HCT116 (cell line): Measurements from ENCODE around the gene FAM228A. TPM values are rescaled to one million over a fixed set of nuclear protein-coding genes. Genes with fewer than 3 reads are reported as not detected.

Source experiments
- ATAC-seq: fragments of 200-7000 bp; cut with Tn5 transposase; 2 replicates; pipeline ENCODE4 v1.9.1; 2020; ENCODE audit warnings: mild to moderate bottlenecking, moderate library complexity
- BruUV-seq: library from RNA; stranded (reverse); fragments of 400-500 nt; replicated peaks from 2 replicates; lab custom pipeline; 2021; lab: Mats Ljungman, UMichigan
- CTCF ChIA-PET: fragments of 300-600 bp; sonication (Branson Sonifier 250); formaldehyde crosslinking; loops from one replicate; lab custom pipeline; 2021; ENCODE audit warnings: antibody characterized with exemption; lab: Charles Lee
- POLR2A ChIA-PET: fragments of 300-600, 350-600 bp; sonication (Branson Sonifier 250); formaldehyde crosslinking; loops from one replicate; lab custom pipeline; 2021; ENCODE audit warnings: antibody characterized with exemption; lab: Charles Lee
- RAD21 ChIA-PET, 2 experiments: fragments of 300-600 bp; sonication (Branson Sonifier 250); formaldehyde crosslinking; loops; one replicate each; lab custom pipeline; 2023; ENCODE audit warnings: low total read pairs in 2 of 2; ENCODE audit not compliant: uncharacterized antibody in 2 of 2, unreplicated experiment in 2 of 2, low non-redundant PET in 1 of 2; lab: Charles Lee
- DNase-seq: peaks from one replicate; pipeline ENCODE4 v3.0.0-alpha.2; 2010; ENCODE audit warnings: low read depth, low spot score
- H2AFZ ChIP-seq: fragments of 200-600 bp; shearing (Covaris generic), sonication (generic); 2 replicates; pipeline ENCODE4 v1.6.1; 2017; ENCODE audit warnings: low read depth, mixed run types, mixed read lengths, antibody characterized with exemption, low read length; ENCODE audit not compliant: poor library complexity, severe bottlenecking
- H3K27ac ChIP-seq: 2 replicates; pipeline ENCODE4 v1.5.1; 2012; ENCODE audit warnings: low read depth, low read length
- H3K27me3 ChIP-seq: fragments of 200-600 bp; sonication (generic); 2 replicates; pipeline ENCODE4 v1.6.1; 2016; ENCODE audit warnings: mixed run types, low read length, mixed read lengths; ENCODE audit not compliant: insufficient read depth
- H3K36me3 ChIP-seq, 2 experiments: fragments of 200-500 bp in 1 of 2; fragments of 200-600 bp in 1 of 2; sonication (Bioruptor generic) in 1 of 2; sonication (generic) in 1 of 2; 2 replicates each; pipeline versions ENCODE4 v1.5.1 to v1.6.1; 2014 to 2016; ENCODE audit warnings: low read length in 2 of 2, inconsistent platforms in 1 of 2, mixed read lengths in 1 of 2, mixed run types in 1 of 2; ENCODE audit not compliant: insufficient read depth in 2 of 2, control insufficient read depth in 1 of 2
- H3K4me1 ChIP-seq, 2 experiments: fragments of 200-600 bp in 1 of 2; sonication (generic) in 1 of 2; 2 replicates each; pipeline versions ENCODE4 v1.5.1 to v1.6.1; 2012 to 2017; ENCODE audit warnings: low read length in 2 of 2, inconsistent platforms in 1 of 2, mild to moderate bottlenecking in 1 of 2, mixed read lengths in 1 of 2, mixed run types in 1 of 2, moderate library complexity in 1 of 2; ENCODE audit not compliant: insufficient read depth in 2 of 2, control insufficient read depth in 1 of 2
- H3K4me2 ChIP-seq: fragments of 200-600 bp; sonication (generic); 2 replicates; pipeline ENCODE4 v1.6.1; 2017; ENCODE audit warnings: mixed run types, low read length, mixed read lengths
- H3K4me3 ChIP-seq, 2 experiments: fragments of 200-600 bp in 1 of 2; sonication (generic) in 1 of 2; replicated peaks in 1 of 2; 2 replicates each; pipeline ENCODE4 v1.5.1; 2011 to 2016; ENCODE audit warnings: low read length in 2 of 2, control low read depth in 1 of 2, low read depth in 1 of 2, mild to moderate bottlenecking in 1 of 2, mixed read lengths in 1 of 2, mixed run types in 1 of 2
- H3K79me2 ChIP-seq: fragments of 200-600 bp; sonication (generic); 2 replicates; pipeline ENCODE4 v1.6.1; 2017; ENCODE audit warnings: mild to moderate bottlenecking, mixed run types, low read length, moderate library complexity, mixed read lengths; ENCODE audit not compliant: insufficient read depth
- H3K9ac ChIP-seq: fragments of 200-600 bp; sonication (generic); 2 replicates; pipeline ENCODE4 v1.6.1; 2016; ENCODE audit warnings: low read length, mixed read lengths
- H3K9me2 ChIP-seq: fragments of 200-600 bp; sonication (generic), shearing (Covaris generic); 2 replicates; pipeline ENCODE4 v1.6.1; 2017; ENCODE audit warnings: mixed run types, mild to moderate bottlenecking, moderate library complexity; ENCODE audit not compliant: insufficient read depth
- H3K9me3 ChIP-seq, 2 experiments: fragments of 200-500 bp in 1 of 2; fragments of 200-600 bp in 1 of 2; sonication (Bioruptor generic) in 1 of 2; sonication (generic) in 1 of 2; 2 replicates each; pipeline ENCODE4 v1.6.1; 2014 to 2017; ENCODE audit warnings: low read length in 2 of 2, mixed read lengths in 2 of 2, inconsistent platforms in 1 of 2, low read depth in 1 of 2, mild to moderate bottlenecking in 1 of 2, mixed run types in 1 of 2, moderate library complexity in 1 of 2; ENCODE audit not compliant: control insufficient read depth in 1 of 2, insufficient read depth in 1 of 2
- H4K20me1 ChIP-seq: fragments of 200-600 bp; sonication (generic), shearing (Covaris generic); 2 replicates; pipeline ENCODE4 v1.6.1; 2017; ENCODE audit warnings: mixed run types, mild to moderate bottlenecking, moderate library complexity; ENCODE audit not compliant: insufficient read depth
- ATF3 ChIP-seq: IDR thresholded peaks from 2 replicates; pipeline ENCODE4 v1.6.1; 2012
- CEBPB ChIP-seq: IDR thresholded peaks from 2 replicates; pipeline ENCODE4 v1.6.1; 2012; ENCODE audit warnings: low read depth
- EGR1 ChIP-seq: IDR thresholded peaks from 2 replicates; pipeline ENCODE4 v1.6.1; 2012; ENCODE audit warnings: low read depth
- EZH2phosphoT487 ChIP-seq: fragments of 200-600 bp; IDR thresholded peaks from 2 replicates; pipeline ENCODE4 v1.6.1; 2018; ENCODE audit warnings: antibody characterized with exemption, borderline replicate concordance
- REST ChIP-seq: IDR thresholded peaks from 2 replicates; pipeline ENCODE4 v1.6.1; 2012; ENCODE audit warnings: low read depth
- SIN3A ChIP-seq: IDR thresholded peaks from 2 replicates; pipeline ENCODE4 v1.6.1; 2012; ENCODE audit warnings: low read depth
- SP1 ChIP-seq: IDR thresholded peaks from 2 replicates; pipeline ENCODE4 v1.6.1; 2012; ENCODE audit warnings: low read depth
- TCF7L2 ChIP-seq: IDR thresholded peaks from 2 replicates; pipeline ENCODE4 v1.7.0; 2011; ENCODE audit warnings: borderline replicate concordance, inconsistent platforms; ENCODE audit not compliant: insufficient read depth, insufficient read length; ENCODE audit errors: extremely low read depth
- ZBTB33 ChIP-seq: IDR thresholded peaks from 2 replicates; pipeline ENCODE4 v1.6.1; 2011; ENCODE audit warnings: mild to moderate bottlenecking, low read length, moderate library complexity; ENCODE audit not compliant: insufficient replicate concordance; ENCODE audit errors: extremely low read depth
- intact Hi-C: fragments of 100-400 bp; cut with micrococcal nuclease; formaldehyde crosslinking; loops from 2 replicates; pipeline ENCODE4 v1.10.0; 2022
- total RNA-seq: library from RNA; stranded (reverse); gene quantifications from one replicate; pipeline ENCODE4 v1.2.1, GENCODE V29; 2021; ENCODE audit not compliant: unreplicated experiment

The FAM228A gene
- total RNA-seq, 1 experiment from 2014 or later, result not detected

- H3K9me2 ChIP-seq, result no peaks in the 10 kb centered on the region
- H4K20me1 ChIP-seq, result no peaks in the 10 kb centered on the region
- TF ChIP-seq ATF3 (no peak), EGR1 (no peak), SP1 (no peak), ZBTB33 (no peak), SIN3A (no peak), EZH2phosphoT487 (no peak), TCF7L2 (no peak)
- RAD21 ChIA-PET, result no interaction called here
- no peaks in the 10 kb centered on the region for H3K27me3 ChIP-seq
- no peaks in the 10 kb centered on the region for H3K79me2 ChIP-seq
- H3K4me1 ChIP-seq, result no peaks in the 10 kb centered on the region
- DNase-seq, result no peak
- H3K9me3 ChIP-seq, result no peaks in the 10 kb centered on the region
- no peaks in the 10 kb centered on the region; a peak in 1 of 4 replicates for H3K36me3 ChIP-seq
- H2AFZ ChIP-seq, result no peak overlapping the region
- no peak overlapping the region for H3K9ac ChIP-seq
- H3K4me2 ChIP-seq, result no peak overlapping the region
- POLR2A ChIA-PET, result no interaction called here
- no peak overlapping the region for H3K4me3 ChIP-seq
- H3K27ac ChIP-seq, result no peak overlapping the region
- intact Hi-C loops, result no loop called here
- no peak for ATAC-seq
- CTCF ChIA-PET, result no interaction called here
- no TSS peak for BruUV-seq
These were observed 35.9 kb downstream of the FAM228A start for GRCh38 chr2:24210723-24211122.

- RAD21 ChIA-PET, result no interaction called here
- POLR2A ChIA-PET, result no interaction called here
- Histone ChIP-seq H3K4me2 (no peak overlapping the region), H3K4me3 (no peak overlapping the region), H3K4me1 (no peaks in the 10 kb centered on the region), H3K36me3 (no peaks in the 10 kb centered on the region; a peak in 1 of 4 replicates), H3K27ac (no peak overlapping the region), H4K20me1 (no peaks in the 10 kb centered on the region), H3K79me2 (no peaks in the 10 kb centered on the region), H3K9me3 (no peaks in the 10 kb centered on the region), H3K9me2 (no peaks in the 10 kb centered on the region)
- ATAC-seq (no peak), DNase-seq (no peak)
- CTCF ChIA-PET, result no interaction called here
- TF ChIP-seq TCF7L2 (no peak), REST (no peak), CEBPB (no peak), SP1 (no peak)
- TF ChIP-seq, all 23 proteins: peak for 0
- intact Hi-C loops, result no loop called here
- H3K9ac ChIP-seq, result no peak overlapping the region
- BruUV-seq, result no TSS peak
- H3K27me3 ChIP-seq, result no peaks in the 10 kb centered on the region
- no peak overlapping the region for H2AFZ ChIP-seq
These were observed 36.6 kb downstream of the FAM228A start for GRCh38 chr2:24211408-24211807.
